Measurements from ENCODE around the gene POLR3H. TPM values are rescaled to one million over a fixed set of nuclear protein-coding genes. Genes with fewer than 3 reads are reported as not detected.
A peak's percentile ranks its signal among the peaks of the same experiment; 100 is the strongest.

POLR3H gene
- total and polyA plus RNA-seq, 10 of the 15 experiments (the other 5 are each of a cell fraction or from before 2014, with no cell fraction given), result 3.5 to 62.7 (median 24.6) TPM

- no peak for TF ChIP-seq SKIL (IDR thresholded peaks at IDR 0.05; ENCODE audit: low read depth, poor library complexity, severe bottlenecking)
- no peak for TF ChIP-seq MYB (IDR thresholded peaks at IDR 0.05; ENCODE audit: borderline replicate concordance, low read depth, low read length)
- TF ChIP-seq TCF7 (IDR thresholded peaks at IDR 0.05; ENCODE audit: borderline replicate concordance), result no peak
- TF ChIP-seq NBN (IDR thresholded peaks at IDR 0.05), result no peak
- no peak for TF ChIP-seq NR2C1 (IDR thresholded peaks at IDR 0.05)
- TF ChIP-seq ESRRA (IDR thresholded peaks at IDR 0.05; ENCODE audit: low read length), result no peak
- no peak for TF ChIP-seq IKZF2 (IDR thresholded peaks at IDR 0.05)
- TF ChIP-seq USF1 (IDR thresholded peaks at IDR 0.05; ENCODE audit: borderline replicate concordance, extremely low read length, insufficient read depth, low read depth, low read length), result no peak
- no peak for TF ChIP-seq SP1 (IDR thresholded peaks at IDR 0.05; ENCODE audit: low read depth, low read length)
Observed at GRCh38 chr22:41538583-41538982, 5.7 kb downstream of the POLR3H start (continued).

DNA sequence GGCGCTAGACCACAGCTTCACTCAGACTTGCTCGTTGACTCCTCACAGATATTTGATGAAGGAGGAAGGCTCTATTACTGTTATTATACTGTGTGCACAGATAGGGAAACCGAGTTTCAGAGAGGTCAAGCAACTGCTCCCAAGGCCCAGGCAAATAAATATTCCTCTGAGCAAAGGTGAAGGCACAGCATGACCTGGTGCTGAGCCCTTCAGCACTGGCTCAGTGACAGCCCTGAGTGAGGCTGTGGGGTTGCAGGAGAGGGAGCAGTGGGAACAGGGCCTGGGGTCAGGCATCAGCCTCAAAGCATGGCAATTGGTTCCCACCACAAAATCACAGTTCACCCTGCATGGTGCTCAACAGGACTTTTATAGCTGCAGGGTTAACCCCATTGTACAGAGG lies 7.1 kb downstream of the POLR3H start:
- BruUV-seq (replicated peaks), result no TSS peak
- H3K36me3 ChIP-seq (ENCODE audit: control insufficient read depth in 2 of 2, insufficient read depth in 2 of 2, low read length in 1 of 2), result peaks cover 15 to 17% of the 10 kb centered on the region in 2 experiments
- ChIA-PET POLR2A (no interaction called here), RAD21 (ENCODE audit: unreplicated experiment) (interaction anchor here (0.7 to 1.0 kb wide), 2 partner anchors 60 to 135 kb away, joined by 3 read pairs; no protein-coding TSS in a partner anchor), CTCF (interaction anchor here (0.6 to 1.0 kb wide), 3 partner anchors 19 to 809 kb away, joined by 3 read pairs; no protein-coding TSS in a partner anchor), SMC1A (ENCODE audit: uncharacterized antibody, unreplicated experiment) (no interaction called here)
- H3K27me3 ChIP-seq (replicated peaks in 1 of 2; ENCODE audit: control insufficient read depth in 2 of 2, insufficient read depth in 2 of 2, low read length in 1 of 2), result no peaks in the 10 kb centered on the region
- no peaks in the 10 kb centered on the region for H3K9me3 ChIP-seq (replicated peaks; ENCODE audit: control insufficient read depth, insufficient read depth, low read length)
- H3K27ac ChIP-seq (ENCODE audit: control insufficient read depth, insufficient read depth), result no peak overlapping the region
- FAIRE-seq (no peak), ATAC-seq (no peak), DNase-seq (ENCODE audit: low read depth, low spot score) (no peak)
- H3K79me2 ChIP-seq (ENCODE audit: control insufficient read depth, insufficient read depth, low read length), result peaks cover 25% of the 10 kb centered on the region
- no peak overlapping the region for H3K9ac ChIP-seq (ENCODE audit: control insufficient read depth, insufficient read depth, low read length)
- WGBS (ENCODE audit: insufficient coverage, insufficient replicate concordance, low lambda C conversion rate, missing lambda C conversion rate), result 77% methylated on average over 3 of the region's 3 CpGs
- H2AFZ ChIP-seq (ENCODE audit: control insufficient read depth, low read depth, low read length), result no peak overlapping the region
- no peaks in the 10 kb centered on the region for H3K4me1 ChIP-seq (ENCODE audit: control insufficient read depth, insufficient read depth, low read length)
- no peak overlapping the region for H3K4me2 ChIP-seq (ENCODE audit: control insufficient read depth, insufficient read depth)
- 0 out of 2 replicates have a peak, but pooled peaks cover 3% of the 10 kb centered on the region for H4K20me1 ChIP-seq (ENCODE audit: control insufficient read depth, insufficient read depth)
- H3K4me3 ChIP-seq, result no peak overlapping the region
- intact Hi-C loops (cut with micrococcal nuclease; ENCODE audit: unreplicated experiment), result no loop called here
- in situ Hi-C loops (cut with MboI), result no loop called here
- TF ChIP-seq POLR2A (IDR thresholded peaks at IDR 0.05; ENCODE audit: low read depth, low read length) (peak; percentile 39; the same call in 1 of the 2 replicates), SPI1 (IDR thresholded peaks at IDR 0.05; ENCODE audit: borderline replicate concordance, insufficient read depth, low read depth, low read length) (no peak), ETV6 (conservative IDR thresholded peaks at IDR 0.05 in 1 of 2, IDR thresholded peaks at IDR 0.05 in 1 of 2; ENCODE audit: borderline replicate concordance in 1 of 2, low read depth in 1 of 2) (no peak), CBX5 (IDR thresholded peaks at IDR 0.05; ENCODE audit: low read depth) (no peak)
- TF ChIP-seq, protein P1, sequence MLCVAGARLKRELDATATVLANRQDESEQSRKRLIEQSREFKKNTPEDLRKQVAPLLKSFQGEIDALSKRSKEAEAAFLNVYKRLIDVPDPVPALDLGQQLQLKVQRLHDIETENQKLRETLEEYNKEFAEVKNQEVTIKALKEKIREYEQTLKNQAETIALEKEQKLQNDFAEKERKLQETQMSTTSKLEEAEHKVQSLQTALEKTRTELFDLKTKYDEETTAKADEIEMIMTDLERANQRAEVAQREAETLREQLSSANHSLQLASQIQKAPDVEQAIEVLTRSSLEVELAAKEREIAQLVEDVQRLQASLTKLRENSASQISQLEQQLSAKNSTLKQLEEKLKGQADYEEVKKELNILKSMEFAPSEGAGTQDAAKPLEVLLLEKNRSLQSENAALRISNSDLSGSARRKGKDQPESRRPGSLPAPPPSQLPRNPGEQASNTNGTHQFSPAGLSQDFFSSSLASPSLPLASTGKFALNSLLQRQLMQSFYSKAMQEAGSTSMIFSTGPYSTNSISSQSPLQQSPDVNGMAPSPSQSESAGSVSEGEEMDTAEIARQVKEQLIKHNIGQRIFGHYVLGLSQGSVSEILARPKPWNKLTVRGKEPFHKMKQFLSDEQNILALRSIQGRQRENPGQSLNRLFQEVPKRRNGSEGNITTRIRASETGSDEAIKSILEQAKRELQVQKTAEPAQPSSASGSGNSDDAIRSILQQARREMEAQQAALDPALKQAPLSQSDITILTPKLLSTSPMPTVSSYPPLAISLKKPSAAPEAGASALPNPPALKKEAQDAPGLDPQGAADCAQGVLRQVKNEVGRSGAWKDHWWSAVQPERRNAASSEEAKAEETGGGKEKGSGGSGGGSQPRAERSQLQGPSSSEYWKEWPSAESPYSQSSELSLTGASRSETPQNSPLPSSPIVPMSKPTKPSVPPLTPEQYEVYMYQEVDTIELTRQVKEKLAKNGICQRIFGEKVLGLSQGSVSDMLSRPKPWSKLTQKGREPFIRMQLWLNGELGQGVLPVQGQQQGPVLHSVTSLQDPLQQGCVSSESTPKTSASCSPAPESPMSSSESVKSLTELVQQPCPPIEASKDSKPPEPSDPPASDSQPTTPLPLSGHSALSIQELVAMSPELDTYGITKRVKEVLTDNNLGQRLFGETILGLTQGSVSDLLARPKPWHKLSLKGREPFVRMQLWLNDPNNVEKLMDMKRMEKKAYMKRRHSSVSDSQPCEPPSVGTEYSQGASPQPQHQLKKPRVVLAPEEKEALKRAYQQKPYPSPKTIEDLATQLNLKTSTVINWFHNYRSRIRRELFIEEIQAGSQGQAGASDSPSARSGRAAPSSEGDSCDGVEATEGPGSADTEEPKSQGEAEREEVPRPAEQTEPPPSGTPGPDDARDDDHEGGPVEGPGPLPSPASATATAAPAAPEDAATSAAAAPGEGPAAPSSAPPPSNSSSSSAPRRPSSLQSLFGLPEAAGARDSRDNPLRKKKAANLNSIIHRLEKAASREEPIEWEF (IDR thresholded peaks at IDR 0.05; ENCODE audit: insufficient replicate concordance, low read depth, low read length), result no peak

All from GM12878 (cell line).